Renal pelvis (tissue), 4 donors: ENCODE results near the gene AGBL5. TPM values are rescaled to one million over a fixed set of nuclear protein-coding genes. Genes with fewer than 3 reads are reported as not detected.

Experiments used
- DNase-seq: peaks from one replicate; pipeline ENCODE4 v3.0.0-alpha.2; 2013
- polyA plus RNA-seq, 3 donors: library from polyadenylated mRNA; unstranded; fragments of 120-200 nt; gene quantifications; one replicate each; pipeline ENCODE4 v1.2.1, GENCODE V29; 2013; ENCODE audit not compliant: insufficient read length in 3 of 3

Gene AGBL5
- polyA plus RNA-seq, 3 donors, result 67.1 to 68.4 (median 67.5) TPM

GRCh38 chr2:27087823-27088410 is 36.4 kb downstream of the AGBL5 start:
- DNase-seq, result no peak

GRCh38 chr2:27088634-27089033 is 37.2 kb downstream of the AGBL5 start:
- no peak for DNase-seq

- no peak for DNase-seq
These were observed 37.9 kb downstream of the AGBL5 start for GRCh38 chr2:27089111-27089954.

- no peak for DNase-seq
These were observed 40.6 kb downstream of the AGBL5 start for GRCh38 chr2:27091746-27092695.

GRCh38 chr2:27092696-27093429 is 41.4 kb downstream of the AGBL5 start:
- DNase-seq, result no peak

GRCh38 chr2:27093430-27094352 is 42.2 kb downstream of the AGBL5 start:
- no peak for DNase-seq

GRCh38 chr2:27094353-27094984 is 43.0 kb downstream of the AGBL5 start:
- no peak for DNase-seq

GRCh38 chr2:27095427-27095744 is 43.9 kb downstream of the AGBL5 start:
- no peak for DNase-seq

GRCh38 chr2:27095745-27096651 is 44.5 kb downstream of the AGBL5 start:
- no peak for DNase-seq

GRCh38 chr2:27096748-27097297 is 45.4 kb downstream of the AGBL5 start:
- no peak for DNase-seq

- DNase-seq, result no peak
These were observed 45.9 kb downstream of the AGBL5 start for GRCh38 chr2:27097341-27097740.

GRCh38 chr2:27099334-27099955 is 48.0 kb downstream of the AGBL5 start:
- DNase-seq, result no peak

GRCh38 chr2:27100036-27100435 is 48.6 kb downstream of the AGBL5 start:
- DNase-seq, result no peak

- DNase-seq, result no peak
These were observed 50.9 kb downstream of the AGBL5 start for GRCh38 chr2:27102329-27102728.

GRCh38 chr2:27105981-27106380 is 54.5 kb downstream of the AGBL5 start:
- no peak for DNase-seq

GRCh38 chr2:27108221-27108620 is 56.8 kb downstream of the AGBL5 start:
- DNase-seq, result no peak

- DNase-seq, result no peak
These were observed 57.6 kb downstream of the AGBL5 start for GRCh38 chr2:27109083-27109482.
